KMS-11 (cell line): ENCODE data around the gene ANGPTL5.

Experiments used
- H2AFZ ChIP-seq: fragments of 200-600 bp; sonication (generic); 2 replicates; pipeline ENCODE4 v1.6.1; 2016; ENCODE audit warnings: antibody characterized with exemption, mixed run types, low read depth
- H3K27ac ChIP-seq: fragments of 200-600 bp; sonication (generic); 2 replicates; pipeline ENCODE4 v1.6.1; 2016; ENCODE audit warnings: mild to moderate bottlenecking, mixed run types
- H3K27me3 ChIP-seq: fragments of 200-600 bp; sonication (generic); 2 replicates; pipeline ENCODE4 v1.6.1; 2017; ENCODE audit warnings: mild to moderate bottlenecking, low read depth, mixed run types, moderate library complexity; ENCODE audit not compliant: insufficient read depth
- H3K36me3 ChIP-seq: fragments of 200-600 bp; sonication (generic); 2 replicates; pipeline ENCODE4 v1.6.1; 2017; ENCODE audit warnings: mild to moderate bottlenecking, mixed run types; ENCODE audit not compliant: insufficient read depth
- H3K4me1 ChIP-seq: fragments of 200-600 bp; sonication (generic); 2 replicates; pipeline ENCODE4 v1.6.1; 2016; ENCODE audit warnings: mild to moderate bottlenecking, low read depth, mixed run types; ENCODE audit not compliant: poor library complexity, severe bottlenecking
- H3K4me2 ChIP-seq: fragments of 200-600 bp; sonication (generic); 2 replicates; pipeline ENCODE4 v1.7.0; 2016; ENCODE audit warnings: mild to moderate bottlenecking, mixed run types
- H3K4me3 ChIP-seq: fragments of 200-600 bp; sonication (generic); IDR thresholded peaks from 2 replicates; pipeline ENCODE4 v1.6.1; 2017; ENCODE audit warnings: low read depth, low read length, mixed read lengths; ENCODE audit not compliant: insufficient read depth
- H3K79me2 ChIP-seq: fragments of 200-600 bp; sonication (generic); 2 replicates; pipeline ENCODE4 v1.6.1; 2016; ENCODE audit warnings: low read depth, mixed run types; ENCODE audit not compliant: insufficient read depth
- H3K9ac ChIP-seq: fragments of 200-600 bp; sonication (generic); 2 replicates; pipeline ENCODE4 v1.6.1; 2016; ENCODE audit warnings: mild to moderate bottlenecking, mixed run types
- H4K20me1 ChIP-seq: fragments of 200-600 bp; sonication (generic); 2 replicates; pipeline ENCODE4 v1.6.1; 2016; ENCODE audit warnings: mild to moderate bottlenecking, mixed run types; ENCODE audit not compliant: insufficient read depth
- TF ChIP-seq, protein P1 (sequence below): fragments of 200-600 bp; sonication (generic); conservative IDR thresholded peaks from 2 replicates; pipeline ENCODE4 v1.6.1; 2017; ENCODE audit warnings: low read depth, mild to moderate bottlenecking, antibody characterized with exemption, low read length, moderate library complexity, mixed read lengths

ANGPTL5 gene

GRCh38 chr11:101913656-101914055 is 2.7 kb downstream of the ANGPTL5 start:
- TF ChIP-seq, protein P1, sequence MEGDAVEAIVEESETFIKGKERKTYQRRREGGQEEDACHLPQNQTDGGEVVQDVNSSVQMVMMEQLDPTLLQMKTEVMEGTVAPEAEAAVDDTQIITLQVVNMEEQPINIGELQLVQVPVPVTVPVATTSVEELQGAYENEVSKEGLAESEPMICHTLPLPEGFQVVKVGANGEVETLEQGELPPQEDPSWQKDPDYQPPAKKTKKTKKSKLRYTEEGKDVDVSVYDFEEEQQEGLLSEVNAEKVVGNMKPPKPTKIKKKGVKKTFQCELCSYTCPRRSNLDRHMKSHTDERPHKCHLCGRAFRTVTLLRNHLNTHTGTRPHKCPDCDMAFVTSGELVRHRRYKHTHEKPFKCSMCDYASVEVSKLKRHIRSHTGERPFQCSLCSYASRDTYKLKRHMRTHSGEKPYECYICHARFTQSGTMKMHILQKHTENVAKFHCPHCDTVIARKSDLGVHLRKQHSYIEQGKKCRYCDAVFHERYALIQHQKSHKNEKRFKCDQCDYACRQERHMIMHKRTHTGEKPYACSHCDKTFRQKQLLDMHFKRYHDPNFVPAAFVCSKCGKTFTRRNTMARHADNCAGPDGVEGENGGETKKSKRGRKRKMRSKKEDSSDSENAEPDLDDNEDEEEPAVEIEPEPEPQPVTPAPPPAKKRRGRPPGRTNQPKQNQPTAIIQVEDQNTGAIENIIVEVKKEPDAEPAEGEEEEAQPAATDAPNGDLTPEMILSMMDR = no peak
- Histone ChIP-seq H3K4me2 (no peak overlapping the region), H3K4me1 (peaks cover 26% of the 10 kb centered on the region), H2AFZ (no peak overlapping the region), H3K27me3 (no peaks in the 10 kb centered on the region), H3K27ac (no peak overlapping the region), H4K20me1 (no peaks in the 10 kb centered on the region), H3K36me3 (no peaks in the 10 kb centered on the region), H3K4me3 (no peak overlapping the region), H3K9ac (no peak overlapping the region), H3K79me2 (no peaks in the 10 kb centered on the region)

DNA sequence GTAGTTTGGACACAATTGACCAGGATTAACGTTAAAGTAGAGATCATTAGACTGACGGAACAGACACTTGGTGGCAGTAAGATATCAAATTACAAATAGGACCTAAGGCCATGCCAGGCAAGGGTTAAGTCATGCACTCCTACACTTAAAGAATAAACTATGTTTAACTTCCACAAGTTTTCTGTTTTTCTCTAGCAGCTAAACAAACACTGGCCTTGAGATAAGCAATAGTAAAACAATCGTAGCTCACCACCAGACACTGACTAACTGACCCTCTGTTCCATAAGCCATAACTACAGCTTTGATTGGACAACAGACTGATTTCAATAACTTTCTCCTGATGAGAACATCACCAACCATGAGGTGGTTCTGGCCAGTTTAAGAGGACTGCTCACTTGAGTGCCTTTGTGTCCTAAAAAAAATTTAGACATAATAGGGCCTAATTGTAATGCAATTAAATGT is 3.5 kb downstream of the ANGPTL5 start:
- Histone ChIP-seq H3K4me3 (no peak overlapping the region), H2AFZ (no peak overlapping the region), H3K4me1 (peaks cover 25% of the 10 kb centered on the region), H4K20me1 (no peaks in the 10 kb centered on the region), H3K36me3 (no peaks in the 10 kb centered on the region), H3K27ac (no peak overlapping the region), H3K9ac (no peak overlapping the region), H3K27me3 (no peaks in the 10 kb centered on the region), H3K4me2 (no peak overlapping the region), H3K79me2 (no peaks in the 10 kb centered on the region)
- TF ChIP-seq, protein P1 = no peak

- H3K27me3 ChIP-seq = no peaks in the 10 kb centered on the region
- H3K4me3 ChIP-seq = no peak overlapping the region
- H3K9ac ChIP-seq = no peak overlapping the region
- no peak overlapping the region for H2AFZ ChIP-seq
- H3K4me1 ChIP-seq = peaks cover 2% of the 10 kb centered on the region
- H3K36me3 ChIP-seq = no peaks in the 10 kb centered on the region
- no peak overlapping the region for H3K4me2 ChIP-seq
- no peaks in the 10 kb centered on the region for H3K79me2 ChIP-seq
- TF ChIP-seq, protein P1 = no peak
- no peaks in the 10 kb centered on the region for H4K20me1 ChIP-seq
- H3K27ac ChIP-seq = no peak overlapping the region
Measured at GRCh38 chr11:101909087-101909486, 7.2 kb downstream of the ANGPTL5 start.

- TF ChIP-seq, protein P1 = no peak
- Histone ChIP-seq H3K4me1 (no peaks in the 10 kb centered on the region), H3K36me3 (no peaks in the 10 kb centered on the region), H2AFZ (no peak overlapping the region), H4K20me1 (no peaks in the 10 kb centered on the region), H3K79me2 (no peaks in the 10 kb centered on the region), H3K27ac (no peak overlapping the region), H3K9ac (no peak overlapping the region), H3K4me3 (no peak overlapping the region), H3K4me2 (no peak overlapping the region), H3K27me3 (no peaks in the 10 kb centered on the region)
Measured at GRCh38 chr11:101907815-101908214, 8.5 kb downstream of the ANGPTL5 start.
